B cell (primary cell): ENCODE results near the gene GPD1. TPM values are rescaled to one million over a fixed set of nuclear protein-coding genes. Genes with fewer than 3 reads are reported as not detected.

ENCODE experiments used
- ATAC-seq: fragments of 200-7000 bp; cut with Tn5 transposase; one replicate; pipeline ENCODE4 v1.10.0; 2021; ENCODE audit warnings: low read depth, mild to moderate bottlenecking, moderate number of reproducible peaks, moderate library complexity
- CTCF ChIA-PET: fragments of 350-600 bp; sonication (Branson Sonifier 250); formaldehyde crosslinking; loops from one replicate; lab custom pipeline; 2021; ENCODE audit warnings: antibody characterized with exemption, inconsistent platforms; lab: Charles Lee
- POLR2A ChIA-PET: fragments of 350-600 bp; sonication (Branson Sonifier 250); formaldehyde crosslinking; loops from one replicate; lab custom pipeline; 2021; ENCODE audit warnings: antibody characterized with exemption; lab: Charles Lee
- DNase-seq: peaks from one replicate; pipeline ENCODE4 v3.0.0; 2013
- H2AFZ ChIP-seq: 2 replicates; pipeline ENCODE4 v1.6.1; 2012; ENCODE audit warnings: mild to moderate bottlenecking, low read depth, low read length; ENCODE audit not compliant: insufficient read depth, poor library complexity, severe bottlenecking
- H3K27ac ChIP-seq, 2 donors: 1 replicate in 1 of 2; 2 replicates in 1 of 2; pipeline ENCODE4 v1.5.1; 2012 to 2013; ENCODE audit warnings: low read length in 2 of 2, mild to moderate bottlenecking in 2 of 2, moderate library complexity in 1 of 2
- H3K27me3 ChIP-seq, 4 experiments: fragments of 200-600 bp in 1 of 4; sonication (generic) in 1 of 4; replicated peaks in 1 of 4; 1 replicate in 2 of 4; 2 replicates in 2 of 4; pipeline versions ENCODE4 v1.6.1 to v1.7.0; 2013 to 2016; ENCODE audit warnings: low read length in 3 of 4, mild to moderate bottlenecking in 2 of 4, mixed read lengths in 1 of 4, moderate library complexity in 1 of 4; ENCODE audit not compliant: insufficient read depth in 4 of 4, control insufficient read depth in 3 of 4; ENCODE audit errors: control extremely low read depth in 1 of 4
- H3K36me3 ChIP-seq, 2 experiments: replicated peaks in 1 of 2; 1 replicate in 1 of 2; 2 replicates in 1 of 2; pipeline versions ENCODE4 v1.6.1 to v1.7.1; 2013; ENCODE audit warnings: low read length in 1 of 2; ENCODE audit not compliant: insufficient read depth in 2 of 2, control insufficient read depth in 1 of 2; ENCODE audit errors: control extremely low read depth in 1 of 2, extremely low read depth in 1 of 2
- H3K4me1 ChIP-seq, 2 donors: fragments of 200-600 bp in 1 of 2; sonication (generic) in 1 of 2; 1 replicate in 1 of 2; 2 replicates in 1 of 2; pipeline versions ENCODE4 v1.5.1 to v1.6.1; 2013 to 2017; ENCODE audit warnings: low read length in 2 of 2; ENCODE audit not compliant: control insufficient read depth in 2 of 2, insufficient read depth in 2 of 2
- H3K4me2 ChIP-seq: replicated peaks from 2 replicates; pipeline ENCODE3; 2012; ENCODE audit warnings: mild to moderate bottlenecking, low read depth, low read length; ENCODE audit not compliant: poor library complexity, severe bottlenecking
- H3K4me3 ChIP-seq, 5 experiments: fragments of 200-600 bp in 1 of 5; sonication (generic) in 1 of 5; 1 replicate in 3 of 5; 2 replicates in 2 of 5; pipeline versions ENCODE4 v1.5.1 to v1.7.0; 2011 to 2016; ENCODE audit warnings: low read length in 4 of 5, mild to moderate bottlenecking in 4 of 5, low read depth in 2 of 5, control low read depth in 1 of 5, moderate library complexity in 1 of 5; ENCODE audit not compliant: insufficient read depth in 1 of 5; ENCODE audit errors: control extremely low read depth in 1 of 5, extremely low read depth in 1 of 5
- H3K79me2 ChIP-seq: fragments of 200-600 bp; sonication (generic); one replicate; pipeline ENCODE4 v1.6.0; 2016; ENCODE audit warnings: low read length; ENCODE audit not compliant: control insufficient read depth, insufficient read depth
- H3K9ac ChIP-seq: fragments of 200-600 bp; sonication (generic); 2 replicates; pipeline ENCODE4 v1.6.1; 2017; ENCODE audit warnings: mild to moderate bottlenecking, low read length, moderate library complexity
- H3K9me3 ChIP-seq, 3 donors: one replicate each; pipeline versions ENCODE4 v1.6.1 to v1.7.1; 2013; ENCODE audit warnings: low read length in 2 of 3; ENCODE audit not compliant: control insufficient read depth in 2 of 3, insufficient read depth in 1 of 3; ENCODE audit errors: control extremely low read depth in 1 of 3
- H4K20me1 ChIP-seq: 2 replicates; pipeline ENCODE4 v1.6.0; 2012; ENCODE audit warnings: mild to moderate bottlenecking, low read length; ENCODE audit not compliant: insufficient read depth, control insufficient read depth, poor library complexity, severe bottlenecking
- H3K27ac Mint-ChIP-seq: one replicate; pipeline ENCODE4 v1.8.0; 2021; ENCODE audit warnings: mixed read lengths
- H3K27me3 Mint-ChIP-seq: one replicate; pipeline ENCODE4 v1.8.0; 2021; ENCODE audit warnings: mixed read lengths
- H3K4me1 Mint-ChIP-seq: one replicate; pipeline ENCODE4 v1.8.0; 2021; ENCODE audit warnings: mixed read lengths
- H3K4me3 Mint-ChIP-seq: one replicate; pipeline ENCODE4 v1.8.0; 2021; ENCODE audit warnings: mixed read lengths
- H3K9me3 Mint-ChIP-seq: one replicate; pipeline ENCODE4 v1.8.0; 2022; ENCODE audit warnings: mixed read lengths; ENCODE audit not compliant: insufficient read depth
- EZH2 ChIP-seq: IDR thresholded peaks from 2 replicates; pipeline ENCODE4 v1.6.1; 2012; ENCODE audit warnings: borderline replicate concordance, low read depth, mild to moderate bottlenecking, moderate library complexity, low read length; ENCODE audit not compliant: insufficient read depth, poor library complexity, severe bottlenecking
- whole genome bisulfite sequencing: methylation state at CpG from one replicate; pipeline ENCODE4 v1.1.5; 2013; ENCODE audit warnings: missing lambda C conversion rate; ENCODE audit not compliant: insufficient coverage; 5-methylcytosine and 5-hydroxymethylcytosine counted together
- intact Hi-C: fragments of 100-400 bp; cut with micrococcal nuclease; formaldehyde crosslinking; loops from one replicate; pipeline ENCODE4 v1.10.0; 2022
- polyA plus RNA-seq: library from polyadenylated mRNA; depleted of rRNA; stranded (reverse); fragments of >200 nt; gene quantifications from 2 replicates; pipeline ENCODE4 v1.2.3, GENCODE V29; 2012
- total RNA-seq, 2 donors: library from RNA; stranded (reverse); fragments of 120-200 nt in 1 of 2; gene quantifications; 1 replicate in 1 of 2; 2 replicates in 1 of 2; pipeline versions ENCODE4 v1.2.3 to v1.2.4, GENCODE V29; 2013 to 2022
- TF ChIP-seq, protein P1 (sequence below): fragments of 200-600 bp; IDR thresholded peaks from one replicate; pipeline ENCODE4 v1.8.0; 2022; ENCODE audit warnings: antibody characterized with exemption, mild to moderate bottlenecking

The GPD1 gene
- total and polyA plus RNA-seq, 2 donors (not counting 1 experiment from before 2014, with no cell fraction given): 0.54 to 1.1 TPM

GRCh38 chr12:50110762-50111351 lies 7.0 kb downstream of the GPD1 start:
- peak overlapping the region; percentile 86 for H3K4me2 ChIP-seq
- ChIA-PET POLR2A (interaction anchor here (0.5 to 4.3 kb wide), 12 partner anchors 13 to 1128 kb away, joined by 3 to 69 read pairs (median 4); partner anchors contain the start of genes CERS5, DAZAP2, RACGAP1 and SMARCD1), CTCF (interaction anchor here (0.5 to 14.8 kb wide), 26 partner anchors 8 to 876 kb away, joined by 3 to 343 read pairs (median 6); partner anchors contain the start of genes CERS5, GPD1, LARP4 and NCKAP5L)
- H3K9ac ChIP-seq: peak overlapping the region; percentile 53
- peak; percentile 19 for ATAC-seq
- Mint-ChIP-seq H3K4me1 (peaks cover 58% of the 10 kb centered on the region), H3K9me3 (no peaks in the 10 kb centered on the region), H3K27me3 (no peaks in the 10 kb centered on the region), H3K4me3 (peak overlapping the region; percentile 96), H3K27ac (peak overlapping the region; percentile 98)
- H3K4me3 ChIP-seq: peak overlapping the region in 4 of 5 experiments; percentile 40 to 58 (median 49)
- H3K4me1 ChIP-seq: peaks cover 30 to 57% of the 10 kb centered on the region in 2 donors
- no peaks in the 10 kb centered on the region for H3K9me3 ChIP-seq
- TF ChIP-seq, protein P1, sequence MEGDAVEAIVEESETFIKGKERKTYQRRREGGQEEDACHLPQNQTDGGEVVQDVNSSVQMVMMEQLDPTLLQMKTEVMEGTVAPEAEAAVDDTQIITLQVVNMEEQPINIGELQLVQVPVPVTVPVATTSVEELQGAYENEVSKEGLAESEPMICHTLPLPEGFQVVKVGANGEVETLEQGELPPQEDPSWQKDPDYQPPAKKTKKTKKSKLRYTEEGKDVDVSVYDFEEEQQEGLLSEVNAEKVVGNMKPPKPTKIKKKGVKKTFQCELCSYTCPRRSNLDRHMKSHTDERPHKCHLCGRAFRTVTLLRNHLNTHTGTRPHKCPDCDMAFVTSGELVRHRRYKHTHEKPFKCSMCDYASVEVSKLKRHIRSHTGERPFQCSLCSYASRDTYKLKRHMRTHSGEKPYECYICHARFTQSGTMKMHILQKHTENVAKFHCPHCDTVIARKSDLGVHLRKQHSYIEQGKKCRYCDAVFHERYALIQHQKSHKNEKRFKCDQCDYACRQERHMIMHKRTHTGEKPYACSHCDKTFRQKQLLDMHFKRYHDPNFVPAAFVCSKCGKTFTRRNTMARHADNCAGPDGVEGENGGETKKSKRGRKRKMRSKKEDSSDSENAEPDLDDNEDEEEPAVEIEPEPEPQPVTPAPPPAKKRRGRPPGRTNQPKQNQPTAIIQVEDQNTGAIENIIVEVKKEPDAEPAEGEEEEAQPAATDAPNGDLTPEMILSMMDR: no peak
- no peak for TF ChIP-seq EZH2
- peak; percentile 75 for DNase-seq
- no peaks in the 10 kb centered on the region for H3K27me3 ChIP-seq
- intact Hi-C loops: loop anchor here (1.0 to 5.0 kb wide), 4 partner anchors 26 to 924 kb away; partner anchors contain the start of genes CERS5, RACGAP1, SMARCD1 and TUBA1A
- H3K27ac ChIP-seq: peak overlapping the region; percentile 81 to 85
- H4K20me1 ChIP-seq: peaks cover 15% of the 10 kb centered on the region
- WGBS: 0% methylated on average over 6 of the region's 7 CpGs
- H3K36me3 ChIP-seq: peaks cover 0 to 17% of the 10 kb centered on the region in 2 experiments
- peaks cover 38% of the 10 kb centered on the region for H3K79me2 ChIP-seq
- H2AFZ ChIP-seq: peak overlapping the region; percentile 81

- H3K36me3 ChIP-seq: peaks cover 0 to 20% of the 10 kb centered on the region in 2 experiments
- DNase-seq: no peak
- H3K4me2 ChIP-seq: peak overlapping the region; percentile 86
- no peak for TF ChIP-seq EZH2
- TF ChIP-seq, protein P1: peak; percentile 95
- Mint-ChIP-seq H3K27me3 (no peaks in the 10 kb centered on the region), H3K4me1 (peaks cover 61% of the 10 kb centered on the region), H3K4me3 (peak overlapping the region; percentile 96), H3K27ac (peak overlapping the region; percentile 98), H3K9me3 (no peaks in the 10 kb centered on the region)
- H3K27ac ChIP-seq: peak overlapping the region; percentile 81 to 85
- intact Hi-C loops: loop anchor here (1.0 to 5.0 kb wide), 4 partner anchors 26 to 924 kb away; partner anchors contain the start of genes CERS5, RACGAP1, SMARCD1 and TUBA1A
- peak overlapping the region; percentile 81 for H2AFZ ChIP-seq
- no peaks in the 10 kb centered on the region for H3K9me3 ChIP-seq
- no peak for ATAC-seq
- ChIA-PET CTCF (interaction anchor here (0.9 to 14.8 kb wide), 22 partner anchors 8 to 289 kb away, joined by 3 to 343 read pairs (median 6); partner anchors contain the start of genes CERS5, GPD1, LARP4 and NCKAP5L), POLR2A (interaction anchor here (0.5 to 4.3 kb wide), 8 partner anchors 13 to 1127 kb away, joined by 3 to 69 read pairs (median 6); partner anchors contain the start of genes CERS5, DAZAP2, RACGAP1 and SMARCD1)
- H3K4me3 ChIP-seq: peak overlapping the region in 4 of 5 experiments; percentile 40 to 58 (median 49)
- H3K9ac ChIP-seq: peak overlapping the region; percentile 53
- 16% methylated on average over 19 of the region's 19 CpGs for WGBS
- H3K4me1 ChIP-seq: peaks cover 30 to 58% of the 10 kb centered on the region in 2 donors
- H4K20me1 ChIP-seq: peaks cover 20% of the 10 kb centered on the region
- H3K79me2 ChIP-seq: peaks cover 43% of the 10 kb centered on the region
- no peaks in the 10 kb centered on the region for H3K27me3 ChIP-seq
These were observed 7.5 kb downstream of the GPD1 start for GRCh38 chr12:50111395-50111692.
